Mesothelial cell of epicardium (in vitro differentiated cells): Measurements from ENCODE around the gene TAS1R3. TPM values are rescaled to one million over a fixed set of nuclear protein-coding genes. Genes with fewer than 3 reads are reported as not detected.

Experiments used
- DNase-seq, 2 experiments: peaks; one replicate each; pipeline ENCODE4 v3.0.0; 2021; ENCODE audit warnings: low spot score in 2 of 2; ENCODE audit not compliant: unreplicated experiment in 2 of 2
- H3K27ac Mint-ChIP-seq: 2 replicates; pipeline ENCODE4 v1.8.0; 2021; ENCODE audit warnings: mixed read lengths
- H3K27me3 Mint-ChIP-seq: 2 replicates; pipeline ENCODE4 v1.8.0; 2021; ENCODE audit warnings: low read depth, mixed read lengths
- H3K36me3 Mint-ChIP-seq: 2 replicates; pipeline ENCODE4 v1.8.0; 2021; ENCODE audit warnings: mixed read lengths
- H3K4me1 Mint-ChIP-seq: 2 replicates; pipeline ENCODE4 v1.8.0; 2021; ENCODE audit warnings: mixed read lengths
- H3K4me3 Mint-ChIP-seq: 2 replicates; pipeline ENCODE4 v1.8.0; 2021; ENCODE audit warnings: mild to moderate bottlenecking, moderate library complexity, mixed read lengths
- H3K9me3 Mint-ChIP-seq: 2 replicates; pipeline ENCODE4 v1.8.0; 2021; ENCODE audit warnings: mixed read lengths
- total RNA-seq: library from RNA; stranded (reverse); gene quantifications from 3 replicates; pipeline ENCODE4 v1.2.1, GENCODE V29; 2021
- TF ChIP-seq, protein P1 (sequence below): fragments of 200-600 bp; sonication (generic); IDR thresholded peaks from one replicate; pipeline ENCODE4 v1.5.0; 2021; ENCODE audit warnings: antibody characterized with exemption; ENCODE audit not compliant: unreplicated experiment

TAS1R3 gene
- total RNA-seq, 1 donor from 2014 or later = 0.98 TPM

DNA sequence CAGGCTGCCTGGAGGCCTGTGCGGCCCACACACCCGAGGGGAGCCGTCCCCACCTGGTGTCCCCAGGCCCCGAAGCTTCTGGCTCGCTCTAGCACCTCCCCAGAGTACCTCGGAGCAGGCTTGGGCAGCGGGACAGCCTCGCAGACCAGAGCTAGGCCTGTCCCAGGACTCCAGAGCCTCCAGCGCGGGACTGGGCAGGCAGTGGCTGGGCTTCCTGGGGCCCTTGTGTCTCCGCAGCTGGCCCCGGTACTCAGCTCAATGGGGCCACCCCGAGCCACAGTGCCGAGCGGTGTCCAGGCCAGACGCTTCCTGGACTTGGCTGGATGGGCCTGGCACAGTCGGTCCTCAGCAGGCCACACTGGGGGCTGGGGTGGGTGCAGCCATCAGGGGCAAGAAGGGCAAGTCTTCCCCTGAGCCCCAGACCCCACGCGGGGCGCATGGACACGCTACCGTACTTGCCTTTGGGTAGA is 45.9 kb upstream of the TAS1R3 start:
- Mint-ChIP-seq H3K4me1 (no peaks in the 10 kb centered on the region), H3K4me3 (no peak overlapping the region), H3K27me3 (peaks cover 1% of the 10 kb centered on the region), H3K27ac (no peak overlapping the region), H3K9me3 (no peaks in the 10 kb centered on the region), H3K36me3 (no peaks in the 10 kb centered on the region)
- TF ChIP-seq, protein P1, sequence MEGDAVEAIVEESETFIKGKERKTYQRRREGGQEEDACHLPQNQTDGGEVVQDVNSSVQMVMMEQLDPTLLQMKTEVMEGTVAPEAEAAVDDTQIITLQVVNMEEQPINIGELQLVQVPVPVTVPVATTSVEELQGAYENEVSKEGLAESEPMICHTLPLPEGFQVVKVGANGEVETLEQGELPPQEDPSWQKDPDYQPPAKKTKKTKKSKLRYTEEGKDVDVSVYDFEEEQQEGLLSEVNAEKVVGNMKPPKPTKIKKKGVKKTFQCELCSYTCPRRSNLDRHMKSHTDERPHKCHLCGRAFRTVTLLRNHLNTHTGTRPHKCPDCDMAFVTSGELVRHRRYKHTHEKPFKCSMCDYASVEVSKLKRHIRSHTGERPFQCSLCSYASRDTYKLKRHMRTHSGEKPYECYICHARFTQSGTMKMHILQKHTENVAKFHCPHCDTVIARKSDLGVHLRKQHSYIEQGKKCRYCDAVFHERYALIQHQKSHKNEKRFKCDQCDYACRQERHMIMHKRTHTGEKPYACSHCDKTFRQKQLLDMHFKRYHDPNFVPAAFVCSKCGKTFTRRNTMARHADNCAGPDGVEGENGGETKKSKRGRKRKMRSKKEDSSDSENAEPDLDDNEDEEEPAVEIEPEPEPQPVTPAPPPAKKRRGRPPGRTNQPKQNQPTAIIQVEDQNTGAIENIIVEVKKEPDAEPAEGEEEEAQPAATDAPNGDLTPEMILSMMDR = no peak
- DNase-seq = peak in 1 of 2 experiments; percentile 17

DNA sequence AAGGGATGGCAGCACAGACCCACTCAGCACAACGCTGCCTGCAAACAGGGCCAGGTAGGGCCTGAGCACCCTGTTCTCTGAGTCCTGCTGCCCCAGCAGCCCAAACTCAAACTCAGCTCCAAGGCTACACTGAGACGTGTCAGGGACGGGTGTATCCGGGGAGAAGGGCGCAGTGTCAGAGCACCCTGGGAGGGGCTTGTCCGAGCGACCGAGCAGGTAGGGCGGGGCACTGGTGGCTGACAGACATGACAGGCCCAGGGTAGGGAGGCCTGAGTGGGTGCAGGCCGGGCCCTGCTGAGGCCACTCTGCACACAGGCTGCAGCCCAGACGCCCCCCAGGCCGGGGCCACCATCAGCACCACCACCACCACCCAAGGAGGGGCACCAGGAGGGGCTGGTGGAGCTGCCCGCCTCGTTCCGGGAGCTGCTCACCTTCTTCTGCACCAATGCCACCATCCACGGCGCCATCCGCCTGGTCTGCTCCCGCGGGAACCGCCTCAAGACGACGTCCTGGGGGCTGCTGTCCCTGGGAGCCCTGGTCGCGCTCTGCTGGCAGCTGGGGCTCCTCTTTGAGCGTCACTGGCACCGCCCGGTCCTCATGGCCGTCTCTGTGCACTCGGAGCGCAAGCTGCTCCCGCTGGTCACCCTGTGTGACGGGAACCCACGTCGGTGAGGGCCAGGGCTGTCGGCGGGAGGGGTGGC is 45.3 kb upstream of the TAS1R3 start:
- H3K9me3 Mint-ChIP-seq = no peaks in the 10 kb centered on the region
- TF ChIP-seq, protein P1 = no peak
- no peak overlapping the region for H3K4me3 Mint-ChIP-seq
- no peaks in the 10 kb centered on the region for H3K36me3 Mint-ChIP-seq
- DNase-seq = no peak
- H3K4me1 Mint-ChIP-seq = no peaks in the 10 kb centered on the region
- H3K27me3 Mint-ChIP-seq = peaks cover 2% of the 10 kb centered on the region
- H3K27ac Mint-ChIP-seq = no peak overlapping the region

DNA sequence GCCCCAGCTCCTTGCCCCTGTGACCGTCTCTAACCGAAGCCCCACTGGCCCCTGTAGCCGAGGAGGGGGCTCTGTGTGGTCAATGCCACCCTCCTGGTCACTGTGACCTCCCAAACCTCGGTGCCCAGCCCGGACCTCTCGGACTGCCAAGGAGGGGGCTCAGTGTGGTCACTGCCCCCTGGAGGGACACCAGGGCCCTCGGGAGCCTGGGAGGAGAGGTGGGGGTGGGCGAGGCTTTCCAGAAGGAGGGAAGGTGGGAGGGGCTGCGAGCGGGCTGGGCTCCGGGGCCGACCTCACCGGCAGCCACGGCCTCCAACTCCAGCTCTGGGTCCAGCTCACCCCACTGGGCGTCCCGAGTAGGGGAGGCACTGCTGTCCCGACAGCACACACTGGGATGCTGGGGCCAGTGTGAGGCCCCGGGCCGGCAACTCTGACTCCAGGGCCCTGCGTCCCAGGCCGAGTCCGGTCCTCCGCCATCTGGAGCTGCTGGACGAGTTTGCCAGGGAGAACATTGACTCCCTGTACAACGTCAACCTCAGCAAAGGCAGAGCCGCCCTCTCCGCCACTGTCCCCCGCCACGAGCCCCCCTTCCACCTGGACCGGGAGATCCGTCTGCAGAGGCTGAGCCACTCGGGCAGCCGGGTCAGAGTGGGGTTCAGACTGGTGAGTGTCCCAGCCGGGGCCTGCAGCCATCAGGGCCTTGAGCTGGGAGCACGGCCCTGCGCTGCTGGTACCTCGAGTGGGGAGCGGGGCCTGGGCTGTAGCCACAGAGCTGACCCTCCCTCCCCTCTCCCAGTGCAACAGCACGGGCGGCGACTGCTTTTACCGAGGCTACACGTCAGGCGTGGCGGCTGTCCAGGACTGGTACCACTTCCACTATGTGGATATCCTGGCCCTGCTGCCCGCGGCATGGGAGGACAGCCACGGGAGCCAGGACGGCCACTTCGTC is 44.5 kb upstream of the TAS1R3 start:
- Mint-ChIP-seq H3K27me3 (peaks cover 2% of the 10 kb centered on the region), H3K36me3 (no peaks in the 10 kb centered on the region), H3K4me1 (peaks cover 3% of the 10 kb centered on the region), H3K4me3 (no peak overlapping the region), H3K9me3 (no peaks in the 10 kb centered on the region), H3K27ac (no peak overlapping the region)
- DNase-seq = no peak
- TF ChIP-seq, protein P1 = no peak

DNA sequence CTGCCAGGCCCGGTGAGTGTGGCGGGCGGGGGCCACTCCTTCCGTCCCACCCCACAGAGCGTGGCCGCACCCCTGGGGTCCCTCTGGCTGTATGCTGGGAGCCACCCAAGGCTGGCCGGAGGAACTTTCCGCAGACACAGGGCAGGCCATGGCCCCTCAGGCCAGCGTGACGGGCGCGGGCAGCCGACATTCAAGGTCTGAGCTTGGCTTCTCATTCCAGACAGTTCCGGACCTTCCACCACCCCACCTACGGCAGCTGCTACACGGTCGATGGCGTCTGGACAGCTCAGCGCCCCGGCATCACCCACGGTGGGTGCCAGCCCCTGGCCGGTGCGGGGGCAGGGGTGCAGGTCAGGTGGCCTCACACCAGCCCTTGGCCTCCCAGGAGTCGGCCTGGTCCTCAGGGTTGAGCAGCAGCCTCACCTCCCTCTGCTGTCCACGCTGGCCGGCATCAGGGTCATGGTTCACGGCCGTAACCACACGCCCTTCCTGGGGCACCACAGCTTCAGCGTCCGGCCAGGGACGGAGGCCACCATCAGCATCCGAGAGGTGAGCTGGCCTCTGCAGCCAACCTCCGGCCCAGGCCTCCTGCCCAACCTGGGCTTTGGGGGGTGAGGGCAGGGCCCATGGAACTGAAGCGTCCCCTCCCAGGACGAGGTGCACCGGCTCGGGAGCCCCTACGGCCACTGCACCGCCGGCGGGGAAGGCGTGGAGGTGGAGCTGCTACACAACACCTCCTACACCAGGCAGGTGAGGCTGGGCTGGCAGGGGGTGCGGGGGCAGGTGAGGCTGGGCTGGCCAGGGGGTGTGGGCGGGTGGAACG is 43.6 kb upstream of the TAS1R3 start:
- DNase-seq = no peak
- Mint-ChIP-seq H3K36me3 (no peaks in the 10 kb centered on the region), H3K27me3 (peaks cover 2% of the 10 kb centered on the region), H3K9me3 (no peaks in the 10 kb centered on the region), H3K4me1 (peaks cover 7% of the 10 kb centered on the region), H3K27ac (no peak overlapping the region), H3K4me3 (no peak overlapping the region)
- TF ChIP-seq, protein P1 = no peak

DNA sequence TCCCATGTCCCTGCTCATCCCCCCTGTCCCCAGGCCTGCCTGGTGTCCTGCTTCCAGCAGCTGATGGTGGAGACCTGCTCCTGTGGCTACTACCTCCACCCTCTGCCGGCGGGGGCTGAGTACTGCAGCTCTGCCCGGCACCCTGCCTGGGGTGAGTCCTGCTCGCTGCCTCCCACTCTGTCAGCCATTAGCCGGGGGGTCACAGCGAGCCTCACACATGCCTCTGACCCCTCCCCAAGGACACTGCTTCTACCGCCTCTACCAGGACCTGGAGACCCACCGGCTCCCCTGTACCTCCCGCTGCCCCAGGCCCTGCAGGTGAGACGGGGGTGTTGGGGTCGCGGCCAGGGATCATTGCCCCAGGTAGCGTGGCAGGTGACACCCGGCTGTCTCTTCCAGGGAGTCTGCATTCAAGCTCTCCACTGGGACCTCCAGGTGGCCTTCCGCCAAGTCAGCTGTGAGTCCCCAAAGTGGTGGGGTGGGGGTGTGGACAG is 40.8 kb upstream of the TAS1R3 start:
- TF ChIP-seq, protein P1 = peak; percentile 65
- peak in 1 of 2 experiments; percentile 77 for DNase-seq
- peaks cover 7% of the 10 kb centered on the region for H3K4me1 Mint-ChIP-seq
- no peaks in the 10 kb centered on the region for H3K9me3 Mint-ChIP-seq
- H3K4me3 Mint-ChIP-seq = no peak overlapping the region
- H3K36me3 Mint-ChIP-seq = no peaks in the 10 kb centered on the region
- H3K27ac Mint-ChIP-seq = no peak overlapping the region
- peaks cover 2% of the 10 kb centered on the region for H3K27me3 Mint-ChIP-seq
